ENCODE data around the gene ECD. TPM values are rescaled to one million over a fixed set of nuclear protein-coding genes. Genes with fewer than 3 reads are reported as not detected.
"Not testable (repeated sequence)": the region's sequence is repeated elsewhere in the genome, so short reads cannot be mapped to it uniquely, and the experiment has no call there.

Gene ECD
- total RNA-seq, 2 experiments from 2014 or later, result 27.1 to 28.5 TPM

DNA sequence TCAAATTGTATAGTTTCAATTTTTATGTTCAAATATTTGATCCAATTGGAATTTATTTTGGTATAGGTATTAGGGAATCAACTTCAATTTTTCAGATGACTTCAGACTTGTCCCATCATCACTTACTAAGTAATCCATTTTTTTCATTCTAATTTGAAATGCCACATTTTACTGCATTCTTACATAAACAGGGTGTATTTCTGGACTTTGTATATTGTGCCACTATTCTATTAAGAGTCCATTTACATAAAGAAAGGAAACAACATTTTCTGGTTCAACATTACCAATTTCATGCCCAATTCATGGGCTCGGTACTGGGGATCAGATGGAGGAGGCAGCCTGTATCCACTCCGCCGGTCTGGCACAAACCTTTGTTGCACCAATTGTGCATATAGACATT, 15.8 kb downstream of the ECD start:
- ChIA-PET CTCF (interaction anchor here (1.1 to 1.2 kb wide), 2 partner anchors 19 to 55 kb away, joined by 3 to 4 read pairs; no protein-coding TSS in a partner anchor), POLR2A (no interaction called here)
- Mint-ChIP-seq H3K27me3 (no peaks in the 10 kb centered on the region), H3K4me3 (no peak overlapping the region), H3K4me1 (peaks cover 1% of the 10 kb centered on the region), H3K27ac (no peak overlapping the region), H3K36me3 (ENCODE audit: low read depth) (peaks cover 61% of the 10 kb centered on the region), H3K9me3 (peaks cover 2% of the 10 kb centered on the region)
- DNase-seq, result no peak

DNA sequence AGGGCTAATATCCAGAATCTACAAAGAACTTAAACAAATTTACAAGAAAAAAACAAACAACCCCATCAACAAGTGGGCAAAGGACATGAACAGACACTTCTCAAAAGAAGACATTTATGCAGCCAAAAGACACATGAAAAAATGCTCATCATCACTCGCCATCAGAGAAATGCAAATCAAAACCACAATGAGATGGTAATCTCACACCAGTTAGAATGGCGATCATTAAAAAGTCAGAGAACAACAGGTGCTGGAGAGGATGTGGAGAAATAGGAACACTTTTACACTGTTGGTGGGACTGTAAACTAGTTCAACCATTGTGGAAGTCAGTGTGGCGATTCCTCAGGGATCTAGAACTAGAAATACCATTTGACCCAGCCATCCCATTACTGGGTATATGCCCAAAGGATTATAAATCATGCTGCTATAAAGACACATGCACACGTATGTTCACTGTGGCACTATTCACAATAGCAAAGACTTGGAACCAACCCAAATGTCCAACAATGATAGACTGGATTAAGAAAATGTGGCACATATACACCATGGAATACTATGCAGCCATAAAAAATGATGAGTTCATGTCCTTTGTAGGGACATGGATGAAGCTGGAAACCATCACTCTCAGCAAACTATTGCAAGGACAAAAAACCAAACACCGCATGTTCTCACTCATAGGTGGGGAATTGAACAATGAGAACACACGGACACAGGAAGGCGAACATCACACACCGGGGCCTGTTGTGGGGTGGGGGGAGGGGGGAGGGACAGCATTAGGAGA, 17.0 kb downstream of the ECD start:
- H3K9me3 Mint-ChIP-seq, H3K27ac Mint-ChIP-seq, DNase-seq, H3K4me3 Mint-ChIP-seq, POLR2A ChIA-PET, H3K4me1 Mint-ChIP-seq, H3K27me3 Mint-ChIP-seq: not testable (repeated sequence)
- CTCF ChIA-PET, result interaction anchor here (1.1 kb wide), 1 partner anchor 54 kb away, joined by 4 read pairs; no protein-coding TSS in a partner anchor
- peaks cover 56% of the 10 kb centered on the region for H3K36me3 Mint-ChIP-seq (ENCODE audit: low read depth)

DNA sequence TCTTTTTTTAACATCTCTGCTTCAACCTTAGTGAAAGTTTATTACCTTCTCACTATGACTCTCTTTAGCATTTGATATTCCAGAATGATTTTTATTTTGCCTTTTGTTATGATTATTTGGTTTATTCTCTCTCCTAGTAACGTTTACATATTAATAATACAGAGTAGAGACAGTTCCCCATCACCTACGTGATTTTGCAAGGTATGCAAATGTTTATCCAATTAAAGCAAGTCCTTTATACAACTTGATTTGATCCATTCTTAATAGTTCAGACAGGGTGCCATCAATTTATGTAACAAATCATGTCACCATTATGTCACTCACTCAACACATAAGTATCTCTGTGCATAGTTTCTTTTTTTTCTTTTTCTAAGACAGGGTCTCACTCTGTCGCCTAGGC, 26.2 kb downstream of the ECD start:
- Mint-ChIP-seq H3K27me3 (no peaks in the 10 kb centered on the region), H3K9me3 (no peaks in the 10 kb centered on the region), H3K36me3 (ENCODE audit: low read depth) (peaks cover 45% of the 10 kb centered on the region), H3K4me1 (peaks cover 2% of the 10 kb centered on the region), H3K27ac (no peak overlapping the region), H3K4me3 (no peak overlapping the region)
- no peak for DNase-seq
- POLR2A ChIA-PET, result no interaction called here
- CTCF ChIA-PET, result no interaction called here

DNA sequence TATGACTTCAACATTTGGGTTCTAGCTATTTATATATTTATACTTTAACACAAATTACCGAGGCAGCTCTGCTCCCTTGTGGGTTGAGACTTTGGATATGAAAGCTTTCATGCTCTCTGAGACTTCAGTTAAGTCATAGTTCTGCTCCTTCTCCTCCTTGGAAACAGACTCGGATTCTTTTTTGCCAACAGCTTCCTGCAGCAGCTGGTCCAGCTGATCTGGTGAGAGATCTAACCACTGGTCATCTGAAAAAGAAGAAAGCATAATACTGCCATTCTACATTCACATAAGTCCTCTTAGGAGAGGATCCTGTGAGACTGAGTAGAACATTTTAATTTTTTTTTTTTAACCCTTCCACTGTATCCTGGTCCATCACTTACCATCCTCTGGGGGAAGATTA, 28.6 kb downstream of the ECD start:
- H3K27me3 Mint-ChIP-seq, result no peaks in the 10 kb centered on the region
- H3K4me3 Mint-ChIP-seq, result no peak overlapping the region
- H3K27ac Mint-ChIP-seq, result no peak overlapping the region
- DNase-seq, result no peak
- CTCF ChIA-PET, result interaction anchor here (0.8 to 8.1 kb wide), 2 partner anchors 19 to 44 kb away, joined by 5 to 36 read pairs; no protein-coding TSS in a partner anchor
- POLR2A ChIA-PET, result no interaction called here
- peaks cover 2% of the 10 kb centered on the region for H3K4me1 Mint-ChIP-seq
- H3K9me3 Mint-ChIP-seq, result no peaks in the 10 kb centered on the region
- peaks cover 58% of the 10 kb centered on the region for H3K36me3 Mint-ChIP-seq (ENCODE audit: low read depth)

DNA sequence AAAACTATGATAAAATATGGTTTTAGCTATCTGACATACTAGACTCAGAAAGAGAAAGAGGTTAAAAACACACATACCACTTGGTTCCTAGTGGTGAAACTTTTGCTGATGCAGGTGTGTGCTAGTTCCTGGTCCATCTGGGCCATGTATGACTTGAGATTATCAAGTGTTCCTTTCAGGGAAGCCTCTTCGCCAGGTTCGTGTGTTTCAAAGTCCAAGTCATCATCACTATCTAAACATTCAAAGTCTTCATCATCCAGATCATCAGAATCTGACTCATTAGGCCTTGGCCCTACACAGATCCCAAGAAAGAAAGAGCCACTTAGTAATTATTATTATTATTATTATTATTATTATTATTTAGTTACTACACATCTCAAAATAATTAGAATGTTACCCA, 31.2 kb downstream of the ECD start:
- ChIA-PET POLR2A (interaction anchor here (0.6 kb wide), 1 partner anchor 9 kb away, joined by 3 read pairs; no protein-coding TSS in a partner anchor), CTCF (interaction anchor here (2.1 to 8.1 kb wide), 2 partner anchors 22 to 40 kb away, joined by 11 to 36 read pairs; partner anchors contain the start of gene P4HA1)
- H3K36me3 Mint-ChIP-seq (ENCODE audit: low read depth), result peaks cover 64% of the 10 kb centered on the region
- no peak overlapping the region for H3K27ac Mint-ChIP-seq
- no peaks in the 10 kb centered on the region for H3K9me3 Mint-ChIP-seq
- H3K27me3 Mint-ChIP-seq, result no peaks in the 10 kb centered on the region
- no peak overlapping the region for H3K4me3 Mint-ChIP-seq
- peaks cover 2% of the 10 kb centered on the region for H3K4me1 Mint-ChIP-seq
- DNase-seq, result no peak

DNA sequence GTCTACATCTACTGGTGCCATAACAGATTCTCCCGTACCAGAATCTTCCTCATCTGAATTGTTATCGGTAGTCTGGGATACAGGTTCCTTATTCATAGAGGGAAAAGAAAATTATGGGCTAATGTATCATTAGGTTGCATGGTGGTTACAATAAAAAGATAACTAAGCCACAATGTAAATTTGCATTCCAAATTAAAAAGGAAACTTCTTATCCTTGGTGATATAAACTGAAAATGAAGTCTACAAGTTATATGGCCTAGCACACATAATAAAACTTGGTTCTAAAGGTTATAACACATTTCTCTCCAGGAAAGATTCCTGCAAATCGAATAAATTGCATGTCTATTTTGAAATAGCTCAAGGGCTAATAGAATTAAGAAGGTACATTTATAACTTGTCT, 33.1 kb downstream of the ECD start:
- no peaks in the 10 kb centered on the region for H3K27me3 Mint-ChIP-seq
- H3K27ac Mint-ChIP-seq, result no peak overlapping the region
- DNase-seq, result no peak

DNA sequence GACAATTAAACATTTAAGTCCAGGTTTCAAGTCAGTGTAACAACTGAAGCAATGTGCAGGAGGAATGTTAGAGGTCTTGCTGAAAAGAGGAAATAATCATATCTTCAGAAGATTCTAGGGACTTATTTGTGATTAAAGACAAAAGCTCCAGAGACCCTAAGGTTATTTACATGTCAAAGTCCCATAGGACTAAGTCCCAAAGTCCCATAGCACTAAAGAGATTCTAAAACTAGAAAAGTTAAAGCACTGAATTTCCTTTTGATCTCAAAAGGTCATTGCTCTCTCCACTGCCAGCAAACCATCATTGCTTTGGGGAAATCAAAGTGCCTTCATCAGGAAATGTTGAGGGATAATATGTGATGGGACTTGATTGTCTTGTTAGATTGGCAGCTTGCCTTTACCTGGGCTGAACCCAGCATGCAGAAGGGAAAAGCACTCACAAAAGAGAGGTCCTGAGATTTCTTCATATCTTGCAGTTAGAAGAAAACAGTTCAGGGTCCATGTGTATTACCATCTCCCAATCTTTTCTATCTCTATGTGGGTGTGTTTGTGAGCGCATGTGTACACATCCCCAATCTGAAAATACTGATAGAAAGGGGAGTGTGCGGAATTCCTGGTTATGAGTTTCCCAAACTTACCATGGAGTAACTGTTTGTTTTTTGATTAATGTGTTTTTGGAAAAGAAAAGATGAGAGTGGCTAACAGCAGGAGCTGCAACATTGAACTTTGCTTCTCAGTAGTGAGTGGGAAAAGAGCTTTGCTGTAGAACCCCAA, 35.7 kb downstream of the ECD start:
- no peak for DNase-seq
- H3K4me3 Mint-ChIP-seq, result no peak overlapping the region
- H3K27ac Mint-ChIP-seq, result no peak overlapping the region
- ChIA-PET CTCF (no interaction called here), POLR2A (interaction anchor here (1.0 kb wide), 1 partner anchor 21 kb away, joined by 3 read pairs; no protein-coding TSS in a partner anchor)
- H3K36me3 Mint-ChIP-seq (ENCODE audit: low read depth), result peaks cover 53% of the 10 kb centered on the region
- H3K4me1 Mint-ChIP-seq, result no peaks in the 10 kb centered on the region
- no peaks in the 10 kb centered on the region for H3K27me3 Mint-ChIP-seq
- H3K9me3 Mint-ChIP-seq, result no peaks in the 10 kb centered on the region

More for the DNA sequence above, 33.1 kb downstream of the ECD start:
- Mint-ChIP-seq H3K4me3 (no peak overlapping the region), H3K36me3 (ENCODE audit: low read depth) (peaks cover 68% of the 10 kb centered on the region), H3K4me1 (peaks cover 2% of the 10 kb centered on the region), H3K9me3 (no peaks in the 10 kb centered on the region)
- POLR2A ChIA-PET, result interaction anchor here (0.6 to 1.1 kb wide), 2 partner anchors 11 to 39 kb away, joined by 3 read pairs; no protein-coding TSS in a partner anchor
- CTCF ChIA-PET, result interaction anchor here (2.1 to 8.1 kb wide), 2 partner anchors 24 to 38 kb away, joined by 11 to 36 read pairs; partner anchors contain the start of gene P4HA1

DNA sequence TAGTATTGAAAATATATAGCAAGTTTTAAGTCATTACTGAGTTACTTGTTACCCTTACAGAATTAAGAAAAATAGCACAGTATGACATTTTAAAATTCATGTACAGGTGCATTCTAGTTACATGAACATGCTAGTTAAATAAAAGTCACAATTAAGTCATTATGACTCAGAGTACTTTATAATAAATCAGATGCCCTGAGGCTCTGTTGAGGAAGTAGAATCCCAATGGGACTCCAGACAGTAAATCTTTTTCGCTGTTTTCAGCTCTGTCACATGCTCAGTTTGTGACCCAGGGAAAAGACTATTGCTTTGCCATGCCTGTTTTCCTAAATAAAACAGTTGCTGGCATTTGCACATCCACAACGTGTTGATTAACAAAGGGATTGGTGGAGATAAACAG, 36.5 kb downstream of the ECD start:
- H3K4me3 Mint-ChIP-seq, result no peak overlapping the region
- CTCF ChIA-PET, result no interaction called here
- POLR2A ChIA-PET, result no interaction called here
- no peaks in the 10 kb centered on the region for H3K9me3 Mint-ChIP-seq
- no peak overlapping the region for H3K27ac Mint-ChIP-seq
- no peaks in the 10 kb centered on the region for H3K4me1 Mint-ChIP-seq
- peaks cover 53% of the 10 kb centered on the region for H3K36me3 Mint-ChIP-seq (ENCODE audit: low read depth)
- no peak for DNase-seq
- no peaks in the 10 kb centered on the region for H3K27me3 Mint-ChIP-seq

DNA sequence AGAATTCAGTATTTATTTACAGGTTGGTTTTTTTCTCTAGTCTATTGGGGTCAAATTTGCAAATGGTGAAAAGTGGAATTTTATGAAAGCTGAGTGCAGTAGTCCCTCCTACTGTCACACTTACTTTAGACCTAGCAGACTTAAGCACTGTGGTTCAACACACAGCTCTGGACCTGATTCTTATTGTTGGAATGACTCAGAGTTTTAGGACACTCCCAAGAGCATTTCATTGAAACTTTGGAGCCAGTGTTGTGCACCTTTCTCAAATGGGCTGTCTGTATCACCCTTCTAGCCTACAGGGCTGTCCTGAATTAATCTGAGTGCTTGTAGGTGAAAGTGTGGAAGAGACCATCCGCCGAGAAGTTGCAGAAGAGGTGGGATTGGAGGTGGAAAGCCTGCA, 41.5 kb downstream of the ECD start:
- H3K4me3 Mint-ChIP-seq, result no peak overlapping the region
- ChIA-PET POLR2A (no interaction called here), CTCF (no interaction called here)
- H3K9me3 Mint-ChIP-seq, result no peaks in the 10 kb centered on the region
- H3K36me3 Mint-ChIP-seq (ENCODE audit: low read depth), result peaks cover 20% of the 10 kb centered on the region
- H3K4me1 Mint-ChIP-seq, result no peaks in the 10 kb centered on the region
- H3K27me3 Mint-ChIP-seq, result no peaks in the 10 kb centered on the region
- no peak overlapping the region for H3K27ac Mint-ChIP-seq
- DNase-seq, result no peak

DNA sequence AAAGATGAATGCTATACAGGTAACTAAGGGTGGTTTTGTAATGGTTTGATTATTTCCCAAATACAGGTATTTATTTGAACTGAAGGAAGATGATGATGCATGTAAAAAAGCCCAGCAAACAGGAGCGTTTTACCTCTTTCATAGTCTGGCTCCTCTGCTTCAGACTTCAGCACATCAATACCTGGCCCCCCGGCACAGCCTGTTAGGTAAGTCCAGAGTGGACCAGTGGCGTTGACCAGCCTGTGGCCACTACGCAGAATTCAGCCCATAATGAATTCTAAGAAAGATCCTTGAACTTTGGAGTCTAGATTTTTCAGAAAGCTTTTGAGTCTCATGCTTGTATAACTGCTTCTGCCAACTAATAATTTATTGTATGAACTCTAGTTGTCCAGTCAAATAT, 47.9 kb downstream of the ECD start:
- Mint-ChIP-seq H3K36me3 (ENCODE audit: low read depth) (peaks cover 11% of the 10 kb centered on the region), H3K27me3 (no peaks in the 10 kb centered on the region), H3K27ac (no peak overlapping the region), H3K4me1 (peaks cover 2% of the 10 kb centered on the region), H3K9me3 (no peaks in the 10 kb centered on the region), H3K4me3 (no peak overlapping the region)
- ChIA-PET CTCF (no interaction called here), POLR2A (no interaction called here)
- no peak for DNase-seq

DNA sequence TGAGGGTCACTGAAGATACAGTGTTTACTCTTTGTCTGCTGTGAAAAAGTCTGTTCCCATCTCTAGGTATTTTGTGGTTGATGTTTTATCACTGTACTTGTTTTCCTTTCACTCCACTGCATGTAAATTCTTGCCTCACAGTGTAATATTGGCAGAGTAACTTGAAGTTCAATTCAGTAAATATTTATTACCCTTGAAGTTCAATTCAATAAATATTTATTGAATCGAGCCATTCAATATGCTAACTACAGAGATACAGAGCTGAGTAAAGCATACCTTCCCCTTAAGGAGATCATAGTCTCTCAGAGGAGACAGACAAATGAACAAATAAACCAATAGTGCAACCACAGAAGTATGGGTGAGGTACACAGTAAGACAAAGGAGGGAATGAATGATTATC, 48.4 kb downstream of the ECD start:
- CTCF ChIA-PET, result no interaction called here
- H3K4me1 Mint-ChIP-seq, result peaks cover 2% of the 10 kb centered on the region
- H3K36me3 Mint-ChIP-seq (ENCODE audit: low read depth), result peaks cover 11% of the 10 kb centered on the region
- POLR2A ChIA-PET, result no interaction called here
- H3K27ac Mint-ChIP-seq, result no peak overlapping the region
- H3K9me3 Mint-ChIP-seq, result no peaks in the 10 kb centered on the region
- no peak overlapping the region for H3K4me3 Mint-ChIP-seq
- H3K27me3 Mint-ChIP-seq, result no peaks in the 10 kb centered on the region
- DNase-seq, result no peak

DNA sequence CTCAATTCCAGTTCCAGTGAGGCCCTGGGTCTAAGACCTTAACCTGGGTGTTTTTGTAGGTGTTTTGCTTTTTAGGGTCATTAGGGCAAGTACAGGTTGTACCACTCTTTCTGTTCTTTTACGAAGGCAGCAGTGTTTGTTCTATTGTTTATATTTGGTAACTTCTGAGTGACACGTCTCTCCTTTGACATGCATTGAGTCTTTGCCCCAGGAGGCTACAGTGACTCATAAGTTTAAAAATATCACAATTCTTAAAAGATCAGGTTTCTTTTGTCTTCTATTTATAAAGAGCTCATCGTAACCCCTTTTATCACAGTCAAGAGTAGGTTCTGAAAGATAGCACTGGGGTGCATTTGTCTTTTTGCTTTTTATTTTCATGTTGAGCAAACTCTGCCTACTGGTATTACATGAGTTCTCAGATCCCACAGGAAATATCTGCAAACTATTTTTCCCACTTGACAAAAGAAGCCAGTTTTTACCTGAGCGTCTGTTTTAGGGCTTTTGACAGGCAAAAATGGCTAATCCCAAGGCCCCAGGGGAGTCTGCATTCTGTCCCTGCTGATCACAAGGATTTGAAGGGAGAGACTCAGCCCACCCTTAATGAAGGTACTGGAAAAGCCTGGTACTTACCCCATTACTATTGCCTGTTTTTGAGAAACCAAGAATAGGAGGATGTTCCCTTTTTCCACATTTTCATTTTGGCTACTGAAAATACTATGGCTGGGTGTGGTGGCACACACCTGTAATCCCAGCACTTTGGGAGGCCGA, 49.6 kb downstream of the ECD start:
- Mint-ChIP-seq H3K4me1 (peaks cover 2% of the 10 kb centered on the region), H3K36me3 (ENCODE audit: low read depth) (peaks cover 11% of the 10 kb centered on the region), H3K9me3 (no peaks in the 10 kb centered on the region), H3K27ac (no peak overlapping the region), H3K4me3 (no peak overlapping the region), H3K27me3 (no peaks in the 10 kb centered on the region)
- DNase-seq, result no peak
- ChIA-PET POLR2A (no interaction called here), CTCF (no interaction called here)

DNA sequence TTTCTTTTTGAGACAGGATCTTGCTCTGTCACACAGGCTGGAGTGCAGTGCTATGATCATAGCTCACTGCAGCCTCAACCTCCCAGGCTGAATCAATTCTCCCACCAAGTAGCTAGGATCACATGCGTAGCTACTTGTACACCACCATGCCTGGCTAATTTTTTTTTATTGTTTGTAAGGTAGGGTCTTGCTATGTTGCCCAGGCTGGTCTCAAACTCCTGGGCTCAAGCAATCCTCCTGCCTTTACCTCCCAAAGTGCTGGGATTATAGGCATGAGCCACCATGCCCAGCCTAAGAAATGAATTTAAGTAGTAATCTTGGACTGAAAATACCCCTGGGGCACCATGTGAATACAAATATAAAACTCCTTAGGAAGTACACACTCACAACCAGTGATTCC, 51.8 kb downstream of the ECD start:
- no peak overlapping the region for H3K4me3 Mint-ChIP-seq
- POLR2A ChIA-PET, result no interaction called here
- H3K4me1 Mint-ChIP-seq, result peaks cover 7% of the 10 kb centered on the region
- CTCF ChIA-PET, result interaction anchor here (1.0 kb wide), 1 partner anchor 19 kb away, joined by 5 read pairs; the partner anchor contains the start of gene P4HA1
- H3K36me3 Mint-ChIP-seq (ENCODE audit: low read depth), result peaks cover 15% of the 10 kb centered on the region
- H3K9me3 Mint-ChIP-seq, result no peaks in the 10 kb centered on the region
- no peak overlapping the region for H3K27ac Mint-ChIP-seq
- no peak for DNase-seq
- no peaks in the 10 kb centered on the region for H3K27me3 Mint-ChIP-seq

Data from activated CD4-positive, alpha-beta memory T cell treated with anti-CD3 and anti-CD28 coated beads, Interleukin-2, amount 10 ng/mL, durations not matched to agents 7 days and 5 days (primary cell).